Inflammatory macrophage treated with lipopolysaccharide for 4 hours (primary cell): ENCODE results near the gene PLEKHA3.
"Not testable (repeated sequence)": the region's sequence is repeated elsewhere in the genome, so short reads cannot be mapped to it uniquely, and the experiment has no call there.

Experiments used
- DNase-seq: peaks from one replicate; pipeline ENCODE4 v3.0.0-alpha.2; 2020

The PLEKHA3 gene

GRCh38 chr2:178480227-178481181, at the start of gene PLEKHA3:
Gene PLEKHA3, plus strand, starts transcription at chr2:178480457. Its CDS starts 413 bp downstream, at chr2:178480870.
- DNase-seq = peak; percentile 95

DNA sequence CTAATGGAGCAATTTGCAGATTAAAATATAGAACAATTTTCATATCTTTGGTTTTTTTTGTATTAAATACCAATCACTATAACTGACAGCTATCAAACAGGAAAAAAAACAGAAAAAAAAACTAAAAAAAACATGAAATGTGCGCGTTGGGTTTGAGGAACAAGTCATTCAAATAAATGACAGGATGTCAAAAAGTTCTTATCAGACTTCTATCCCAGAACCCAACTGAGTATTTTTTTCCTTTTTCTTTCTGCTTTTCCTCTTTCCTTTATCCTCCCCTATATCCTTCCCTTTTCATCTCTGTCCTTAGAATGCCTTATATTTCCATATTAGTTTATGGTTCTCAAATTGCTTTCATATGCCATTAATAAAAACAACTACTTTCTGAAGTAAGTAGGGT, 43.6 kb upstream of the PLEKHA3 start:
- DNase-seq = no peak

GRCh38 chr2:178441426-178441825, 38.8 kb upstream of the PLEKHA3 start:
- no peak for DNase-seq

DNA sequence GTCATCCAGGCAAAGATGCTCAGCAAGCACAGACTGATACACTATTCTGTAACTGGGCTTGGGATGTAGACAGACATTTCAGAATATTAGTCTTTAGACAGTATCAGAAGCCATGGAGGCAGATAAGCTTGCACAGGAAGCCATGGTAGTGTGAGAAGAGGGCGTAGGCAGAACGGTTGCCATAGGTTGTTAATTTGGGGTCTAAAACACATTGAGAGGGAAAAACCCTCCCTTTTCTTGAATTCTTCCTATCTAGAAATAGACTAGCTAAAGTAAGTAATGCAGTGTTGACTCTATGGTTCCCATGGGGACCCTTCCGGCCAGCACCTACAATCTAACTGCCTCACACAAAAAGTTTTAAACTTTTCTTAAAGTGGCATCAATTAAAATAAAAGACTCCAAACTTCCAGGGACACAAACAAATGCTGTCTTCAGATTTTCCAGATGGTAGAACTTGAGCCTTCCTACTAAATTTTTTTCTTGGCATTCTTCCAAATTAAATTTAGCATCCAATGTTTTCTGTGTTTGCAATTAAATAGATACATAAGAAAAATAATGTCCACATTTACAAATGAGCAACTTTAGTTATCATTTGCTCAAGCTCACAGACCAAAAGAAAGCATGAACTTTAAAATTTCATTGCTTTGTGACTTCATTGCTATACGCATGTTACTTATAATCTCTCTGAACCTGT, 31.1 kb upstream of the PLEKHA3 start:
- no peak for DNase-seq

GRCh38 chr2:178449700-178450523, 30.3 kb upstream of the PLEKHA3 start:
- DNase-seq = peak; percentile 2

DNA sequence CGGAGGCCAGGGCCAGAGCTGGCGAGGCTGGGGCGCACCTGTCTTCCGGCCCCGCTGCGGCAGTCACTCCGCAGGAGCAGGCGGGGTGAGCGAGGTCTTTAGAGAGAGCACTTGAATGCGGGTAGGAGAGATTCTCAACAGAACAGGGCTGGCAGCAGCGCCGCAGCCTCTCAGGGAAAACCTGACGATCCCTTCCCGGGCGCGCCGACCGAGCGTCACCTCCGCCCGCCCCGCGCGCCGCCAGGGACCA, 29.8 kb upstream of the PLEKHA3 start:
- DNase-seq = no peak

DNA sequence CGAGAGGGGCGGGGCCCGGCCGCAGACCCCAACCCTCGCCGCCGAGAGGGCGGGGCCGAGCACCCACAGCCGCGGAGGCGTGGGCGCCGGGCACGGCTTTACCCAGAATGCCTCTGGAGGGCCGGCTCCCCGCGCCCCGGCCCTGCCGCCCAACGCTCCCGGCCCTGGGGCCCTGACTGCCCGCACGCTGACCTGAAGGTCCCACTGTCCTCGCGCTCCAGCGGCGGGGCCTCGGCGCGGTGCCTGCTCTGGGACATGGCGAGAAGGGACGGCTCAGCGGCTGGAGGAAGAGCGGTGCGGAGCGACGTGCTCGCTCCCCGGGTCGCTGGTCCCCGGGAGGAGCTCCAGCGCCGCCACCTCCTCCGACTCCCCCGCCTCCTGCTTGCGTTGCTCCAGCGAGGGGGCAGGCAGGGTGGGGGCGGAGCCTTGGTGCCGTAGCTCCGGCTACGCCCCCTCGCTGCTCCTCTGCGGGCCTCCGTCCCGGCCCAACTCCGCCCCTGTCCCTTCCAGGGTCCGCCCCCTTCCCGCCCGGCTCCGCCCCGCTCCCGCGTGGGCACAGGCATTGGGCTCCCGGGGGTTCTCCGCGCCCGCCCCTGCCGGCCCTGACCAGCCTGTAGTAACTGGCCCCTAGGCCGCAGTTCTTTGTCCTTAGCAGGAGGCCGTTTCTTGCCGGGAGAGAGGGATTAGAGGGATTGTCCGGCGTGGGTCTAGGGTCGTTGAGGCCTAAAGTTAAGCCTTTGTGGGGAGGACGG, 29.3 kb upstream of the PLEKHA3 start, which contains the start of the genes PJVK and PRKRA:
Gene PJVK, plus strand, starts transcription at position 605 of the 752 bp plus-strand sequence. CDS start 2,032 bp downstream, outside the sequence.
Gene PRKRA, minus strand, starts transcription at position 402 of the 752 bp plus-strand sequence. Its CDS starts 145 bp downstream, at position 257.
- DNase-seq = peak; percentile 97

DNA sequence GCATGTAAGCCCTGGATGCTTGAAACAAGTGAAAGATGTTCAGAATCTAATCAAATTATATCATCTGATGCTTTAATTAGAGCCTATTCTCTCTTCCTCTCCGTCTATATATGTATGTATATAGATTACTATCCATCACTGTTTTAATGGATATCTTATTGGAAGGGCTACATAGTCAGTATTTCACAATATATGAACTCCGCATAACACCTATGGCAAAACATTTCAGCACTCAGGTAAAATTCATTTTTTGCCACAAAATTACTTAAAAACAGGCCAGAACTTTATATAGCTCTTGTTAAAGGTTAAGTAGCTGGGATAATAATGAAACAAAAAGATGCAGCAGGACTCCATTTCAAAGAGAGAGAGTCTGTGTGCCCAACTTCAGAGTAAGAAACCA, 27.9 kb upstream of the PLEKHA3 start:
- DNase-seq = no peak

DNA sequence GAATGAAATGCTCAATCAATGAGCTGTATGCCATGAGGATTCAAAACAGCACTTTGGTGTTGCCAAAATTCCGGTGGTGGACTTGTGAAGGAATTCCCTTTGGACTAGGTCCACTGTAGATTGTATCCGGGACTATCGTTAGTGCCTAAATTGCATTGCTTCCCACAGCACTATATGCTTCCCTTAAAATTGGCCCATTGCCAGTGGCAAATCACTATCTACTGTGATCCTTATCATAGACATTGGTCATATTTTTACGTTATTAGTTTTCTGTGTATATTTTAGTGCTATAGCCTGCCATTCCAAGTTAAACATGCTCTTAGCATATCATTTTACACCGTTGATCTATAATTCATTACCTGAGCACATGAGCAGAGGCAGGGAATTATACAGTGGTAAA, 27.4 kb upstream of the PLEKHA3 start:
- no peak for DNase-seq

- DNase-seq = no peak
Measured at GRCh38 chr2:178455947-178456346, 24.3 kb upstream of the PLEKHA3 start.

GRCh38 chr2:178457390-178457886, 22.8 kb upstream of the PLEKHA3 start:
- DNase-seq = no peak

DNA sequence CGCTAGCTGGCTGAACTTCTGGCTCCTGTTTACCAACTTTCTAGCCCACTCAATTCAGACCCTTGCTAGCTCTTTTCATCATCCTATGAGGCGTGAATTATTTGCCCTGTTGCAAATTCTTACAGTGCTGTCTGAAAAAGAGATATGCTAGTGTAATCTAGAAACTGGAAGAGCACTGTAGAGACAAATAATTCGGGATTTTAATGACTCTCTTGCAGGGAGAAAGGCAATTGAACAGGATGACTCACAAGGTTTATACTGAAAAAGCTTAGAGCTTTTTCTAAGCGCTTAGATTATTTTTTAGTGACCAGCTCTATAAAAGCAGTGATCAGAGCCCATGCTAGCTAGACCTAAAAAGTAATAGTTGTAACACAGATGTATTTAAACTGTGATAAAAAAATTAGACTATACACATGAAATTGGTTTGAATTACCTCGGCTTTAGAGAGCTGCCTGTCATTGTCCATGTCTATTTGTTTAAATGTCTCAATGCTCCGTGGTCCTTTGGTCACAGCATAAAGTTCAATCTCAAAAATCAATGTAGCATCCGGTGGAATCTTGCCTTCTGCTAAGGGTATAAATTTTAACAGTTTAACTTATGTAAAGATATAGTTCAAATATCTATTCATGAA, 10.9 kb upstream of the PLEKHA3 start:
- no peak for DNase-seq

- DNase-seq = not testable (repeated sequence)
Measured at GRCh38 chr2:178471313-178471712, 8.9 kb upstream of the PLEKHA3 start.

DNA sequence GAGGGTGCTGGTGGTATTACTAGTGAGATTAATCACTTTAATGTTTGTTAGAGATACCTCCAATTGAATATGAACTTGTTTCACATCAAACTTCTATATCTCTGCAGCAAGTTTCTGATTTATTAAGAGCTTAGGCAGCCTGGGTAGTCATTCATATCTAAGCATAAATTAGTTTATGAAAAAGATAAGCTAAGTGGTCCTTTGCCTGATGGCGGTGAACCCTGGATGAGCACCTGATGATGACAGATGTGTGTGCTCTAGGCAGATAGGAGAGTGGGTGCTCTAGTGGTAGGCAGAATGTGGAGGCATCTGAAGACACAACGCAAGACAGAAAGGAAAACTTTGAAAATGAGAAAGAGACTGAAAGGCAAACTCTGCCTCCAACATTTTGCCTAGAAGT, 6.9 kb upstream of the PLEKHA3 start:
- no peak for DNase-seq

GRCh38 chr2:178473931-178474330, 6.3 kb upstream of the PLEKHA3 start:
- DNase-seq = no peak

- DNase-seq = no peak
Measured at GRCh38 chr2:178474560-178474959, 5.7 kb upstream of the PLEKHA3 start.

GRCh38 chr2:178476477-178476876, 3.8 kb upstream of the PLEKHA3 start:
- no peak for DNase-seq

DNA sequence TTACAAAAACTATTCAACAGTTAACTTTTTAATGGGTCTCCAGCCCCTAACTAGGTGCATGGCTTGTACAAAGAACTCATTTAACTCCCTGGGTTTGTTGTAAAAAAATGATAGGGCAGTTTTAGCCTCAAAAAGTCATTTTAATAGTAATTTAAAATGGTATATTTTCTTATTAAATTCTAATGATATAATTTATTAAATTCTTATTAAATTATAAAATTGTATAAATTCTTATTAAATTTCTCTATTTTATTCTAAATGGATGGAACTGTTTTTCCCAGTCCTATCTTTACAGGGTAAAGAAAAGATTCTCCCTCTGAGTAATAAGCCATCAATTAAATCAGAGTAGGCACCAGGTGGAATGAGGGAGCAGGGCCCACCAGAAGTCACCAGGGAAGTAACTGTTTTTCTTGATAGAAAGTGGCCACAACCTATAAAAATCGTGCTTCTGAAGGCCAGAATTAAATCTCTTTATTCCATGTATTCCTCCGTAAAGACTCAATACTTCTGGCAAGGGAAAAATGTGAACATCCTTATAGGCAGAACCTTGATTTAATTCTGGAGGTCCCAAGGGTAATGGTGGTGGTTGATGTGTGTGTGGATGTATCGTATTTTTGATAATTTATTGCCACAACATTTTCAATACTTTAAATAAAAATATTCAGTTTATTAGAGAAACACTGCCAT, 2.7 kb upstream of the PLEKHA3 start:
- no peak for DNase-seq

DNA sequence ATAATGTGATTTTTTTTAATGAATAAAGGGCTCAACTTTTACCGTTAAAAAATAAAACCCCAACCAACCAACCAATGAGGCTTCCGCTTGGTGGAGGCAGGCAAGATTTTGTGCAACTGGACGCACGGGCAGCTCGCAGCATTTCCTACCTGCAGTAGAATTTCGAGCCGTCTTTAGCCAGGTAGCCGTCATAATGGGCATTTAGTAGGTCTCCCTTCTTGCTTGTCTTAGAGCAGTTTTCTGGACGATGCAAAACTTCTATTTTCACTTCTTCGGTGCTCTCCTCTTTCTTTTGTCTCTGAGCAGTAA, 2.2 kb upstream of the PLEKHA3 start:
- no peak for DNase-seq

DNA sequence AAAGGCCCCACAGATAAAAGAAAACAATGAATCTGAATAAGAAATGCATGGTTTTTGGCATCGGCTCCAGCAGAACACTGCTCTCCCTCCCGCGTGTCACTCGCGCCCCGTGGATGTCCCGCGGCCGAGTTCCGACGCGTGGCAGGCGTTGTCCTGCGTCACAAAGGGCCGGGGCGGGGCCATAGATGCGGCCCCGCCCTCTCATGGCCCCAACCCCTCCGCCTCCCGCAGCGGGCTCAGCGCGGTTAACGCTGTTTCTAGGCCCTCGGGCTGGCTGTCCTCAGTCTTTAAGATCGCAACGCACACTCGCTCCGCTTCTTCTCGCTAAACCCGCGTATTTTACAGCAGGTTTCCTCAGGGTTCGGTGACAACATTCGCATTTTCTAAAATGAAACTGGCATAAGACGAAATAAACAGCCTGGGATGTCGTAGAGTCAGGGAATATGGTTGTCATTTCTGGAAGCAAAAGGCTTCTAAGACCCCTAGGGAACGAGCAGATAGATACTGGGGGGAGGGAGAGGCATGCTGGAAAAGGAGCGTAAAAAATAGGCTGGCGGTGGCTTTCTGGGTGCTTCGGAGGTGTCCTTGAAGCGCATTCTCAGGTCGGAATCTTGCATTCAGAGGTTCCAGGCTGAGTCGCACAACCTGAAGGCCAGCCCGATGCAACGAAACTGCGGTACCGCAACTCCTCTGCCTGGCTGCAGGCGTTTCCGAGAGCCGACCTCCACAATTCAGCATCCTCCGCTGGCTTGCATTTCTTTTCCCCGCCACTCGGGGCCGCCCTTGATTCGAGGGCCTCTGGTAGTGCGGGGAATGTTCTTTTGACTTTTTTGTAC, 1.6 kb upstream of the PLEKHA3 start, which contains the start of gene FKBP7:
Gene FKBP7, minus strand, starts transcription at position 162 of the 836 bp plus-strand sequence. Its CDS starts 101 bp downstream, at position 61.
- DNase-seq = peak; percentile 82
